T-helper 2 cell (primary cell): ENCODE data around the gene SIRT6.
A peak's percentile ranks its signal among the peaks of the same experiment; 100 is the strongest.
"Not testable (repeated sequence)": the region's sequence is repeated elsewhere in the genome, so short reads cannot be mapped to it uniquely, and the experiment has no call there.

Source experiments
- DNase-seq, 5 experiments: peaks; one replicate each; pipeline versions ENCODE4 v3.0.0 to v3.0.0-alpha.2; 2012 to 2022
- total RNA-seq, 2 donors: gene quantifications; one replicate each; lab custom pipeline; 2026; lab: John Stamatoyannopoulos, UW

Gene SIRT6
- total RNA-seq: 10.2 to 10.9 reads per million in 2 donors

DNA sequence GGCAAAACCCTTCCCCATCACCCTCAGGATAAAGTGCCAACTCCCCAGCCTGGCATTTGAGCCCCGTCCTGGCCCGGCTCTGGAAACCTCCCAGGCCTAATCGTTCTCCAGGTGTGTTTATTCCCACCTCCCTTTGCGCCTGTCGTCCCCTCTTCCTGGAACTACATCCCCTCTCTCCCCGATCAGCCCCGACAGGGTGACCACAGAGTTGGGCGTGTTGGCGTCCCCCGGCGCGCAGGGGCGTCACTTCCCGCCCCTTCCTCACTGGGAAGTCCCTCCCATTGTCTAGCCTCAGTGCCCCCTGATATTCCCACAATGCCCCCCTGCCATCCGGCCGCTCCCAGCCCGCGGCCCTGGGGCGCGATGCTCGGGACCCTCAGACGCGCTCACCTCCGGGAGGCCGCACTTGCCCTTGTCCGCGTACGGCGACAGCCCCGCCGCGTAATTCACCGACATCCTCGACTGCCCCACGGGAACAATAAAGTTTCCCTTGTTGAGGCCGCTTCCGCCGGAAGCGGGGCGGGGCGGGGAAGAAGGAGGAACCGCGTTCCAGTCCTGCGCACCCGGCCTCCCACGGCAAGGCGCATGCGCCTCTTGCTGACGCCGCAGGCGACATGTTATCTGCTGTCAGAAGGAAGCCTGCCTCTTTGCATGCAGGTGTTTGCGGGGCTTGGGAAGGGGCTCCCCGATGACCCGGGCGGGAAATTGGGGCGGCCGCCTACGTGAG lies at the start of gene SIRT6, which contains the start of gene ANKRD24:
SIRT6 (minus strand) TSS at position 480 of the 727 bp plus-strand sequence; CDS start at position 456, 24 bp downstream.
ANKRD24 (plus strand) TSS at position 606 of the 727 bp plus-strand sequence. CDS start 3,737 bp downstream, outside the sequence.
- DNase-seq: peak; percentile 93 to 98 (median 94)

GRCh38 chr19:4232139-4232538 lies 49.8 kb upstream of the SIRT6 start:
- not testable (repeated sequence) for DNase-seq

GRCh38 chr19:4231521-4231920 lies 49.2 kb upstream of the SIRT6 start:
- DNase-seq: not testable (repeated sequence)

GRCh38 chr19:4230237-4230636 lies 47.9 kb upstream of the SIRT6 start:
- not testable (repeated sequence) for DNase-seq

GRCh38 chr19:4229179-4229931 lies 47.0 kb upstream of the SIRT6 start, which contains the start of gene EBI3:
Gene EBI3 (plus strand): TSS chr19:4229523. CDS start chr19:4229551, 28 bp downstream.
- DNase-seq: peak in 2 of 5 experiments; percentile 31 to 55

GRCh38 chr19:4228765-4229178 lies 46.4 kb upstream of the SIRT6 start:
- no peak for DNase-seq

GRCh38 chr19:4227771-4228170 lies 45.4 kb upstream of the SIRT6 start:
- DNase-seq: no peak

DNA sequence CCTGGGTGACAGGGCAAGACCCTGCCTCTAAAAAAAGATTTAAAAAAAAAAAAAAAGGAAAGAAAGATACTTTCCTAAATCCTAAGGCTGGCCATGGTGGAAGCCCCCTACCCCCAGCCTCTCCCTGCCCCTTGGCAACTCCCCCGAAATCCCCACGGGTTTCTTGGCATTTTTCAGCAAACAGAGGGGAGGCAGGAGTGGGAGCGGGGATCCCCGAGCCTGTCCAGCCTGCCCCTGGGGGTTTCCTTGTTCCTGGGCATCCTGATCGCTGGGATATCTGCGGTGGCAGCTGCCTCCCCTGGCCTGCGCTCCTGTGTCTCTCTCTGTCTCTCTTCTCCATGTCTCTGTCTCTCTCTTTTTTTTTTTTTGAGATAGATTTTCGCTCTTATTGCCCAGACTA lies 43.5 kb upstream of the SIRT6 start:
- DNase-seq: no peak

DNA sequence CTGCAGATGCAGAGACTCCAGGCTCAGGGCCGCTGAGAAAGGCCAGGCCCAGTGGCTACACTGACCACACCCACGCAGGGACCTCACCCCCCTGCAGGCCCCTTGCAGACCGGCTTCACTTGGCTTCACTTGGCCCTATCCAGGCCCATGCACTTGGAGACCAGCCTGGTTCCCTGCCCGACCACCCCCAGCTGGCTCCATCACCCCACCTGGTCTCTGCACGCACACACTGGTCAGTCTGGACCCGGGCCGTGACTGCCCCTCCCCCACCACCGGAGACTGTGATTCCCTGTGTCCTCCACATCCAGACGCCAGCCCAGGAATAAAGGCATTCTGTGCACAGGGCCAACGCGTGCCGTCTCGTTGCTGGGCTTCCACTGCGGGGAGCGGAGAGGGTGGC lies 42.1 kb upstream of the SIRT6 start:
- DNase-seq: no peak

GRCh38 chr19:4220188-4220587 lies 37.8 kb upstream of the SIRT6 start:
- no peak for DNase-seq

GRCh38 chr19:4218523-4218922 lies 36.2 kb upstream of the SIRT6 start:
- DNase-seq: not testable (repeated sequence)

DNA sequence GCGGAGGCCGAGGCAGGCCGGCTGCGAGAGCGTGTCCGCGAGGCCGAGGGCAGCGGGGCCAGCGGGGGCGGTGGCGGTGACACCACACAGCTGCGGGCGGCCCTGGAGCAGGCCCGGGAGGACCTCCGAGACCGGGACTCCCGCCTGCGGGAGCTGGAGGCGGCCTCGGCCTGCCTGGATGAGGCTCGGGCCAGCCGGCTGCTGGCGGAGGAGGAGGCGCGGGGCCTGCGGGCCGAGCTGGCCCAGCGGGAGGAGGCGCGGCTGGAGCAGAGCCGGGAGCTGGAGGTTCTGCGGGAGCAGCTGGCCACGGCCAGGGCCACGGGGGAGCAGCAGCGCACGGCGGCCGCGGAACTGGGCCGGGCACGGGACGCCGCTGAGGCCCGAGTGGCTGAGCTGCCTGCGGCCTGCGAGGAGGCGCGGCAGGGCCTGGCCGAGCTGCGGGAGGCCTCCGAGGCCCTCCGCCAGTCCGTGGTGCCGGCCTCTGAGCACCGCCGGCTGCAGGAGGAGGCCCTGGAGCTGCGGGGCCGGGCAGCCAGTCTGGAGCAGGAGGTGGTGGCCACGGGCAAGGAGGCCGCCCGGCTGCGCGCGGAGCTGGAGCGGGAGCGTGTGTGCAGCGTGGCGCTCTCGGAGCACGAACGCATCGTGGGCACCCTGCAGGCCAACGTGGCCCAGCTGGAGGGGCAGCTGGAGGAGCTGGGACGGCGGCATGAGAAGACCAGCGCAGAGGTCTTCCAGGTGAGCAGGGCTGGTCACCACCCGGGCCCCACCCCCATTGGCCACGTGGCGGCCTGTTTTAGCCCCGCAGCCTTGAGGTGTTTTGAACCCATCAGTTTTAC lies 35.3 kb upstream of the SIRT6 start:
- no peak for DNase-seq

- no peak for DNase-seq
These were observed 34.5 kb upstream of the SIRT6 start for GRCh38 chr19:4216846-4217245.

GRCh38 chr19:4215807-4216206 lies 33.4 kb upstream of the SIRT6 start:
- DNase-seq: no peak

- DNase-seq: no peak
These were observed 30.8 kb upstream of the SIRT6 start for GRCh38 chr19:4213116-4213515.

DNA sequence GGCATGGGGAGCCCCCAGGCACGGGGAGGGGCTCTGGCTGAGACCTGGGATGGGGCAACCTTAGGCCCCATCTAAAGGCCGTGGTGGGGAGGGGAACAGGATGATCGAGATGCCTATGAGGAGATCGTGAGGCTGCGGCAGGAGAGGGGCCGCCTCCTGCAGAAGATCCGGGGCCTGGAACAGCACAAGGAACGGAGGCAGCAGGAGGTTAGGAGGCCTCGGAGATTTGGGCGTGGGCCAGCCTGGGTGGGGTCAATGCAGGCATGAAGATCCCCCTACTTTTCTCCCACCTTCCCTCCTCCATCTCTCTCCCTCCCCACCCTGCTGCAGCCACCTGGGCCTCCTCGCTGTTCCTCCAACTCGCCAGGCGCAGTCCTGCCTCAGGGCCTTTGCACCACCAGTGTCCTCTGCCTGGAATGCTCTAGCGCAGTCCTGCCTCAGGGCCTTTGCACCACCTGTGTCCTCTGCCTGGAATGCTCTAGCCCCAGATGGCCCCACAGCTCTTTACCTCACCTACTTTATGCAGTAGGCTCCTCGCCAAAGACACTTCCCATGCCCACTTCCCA lies 27.9 kb upstream of the SIRT6 start:
- DNase-seq: no peak

GRCh38 chr19:4208385-4209094 lies 26.2 kb upstream of the SIRT6 start:
- no peak for DNase-seq

DNA sequence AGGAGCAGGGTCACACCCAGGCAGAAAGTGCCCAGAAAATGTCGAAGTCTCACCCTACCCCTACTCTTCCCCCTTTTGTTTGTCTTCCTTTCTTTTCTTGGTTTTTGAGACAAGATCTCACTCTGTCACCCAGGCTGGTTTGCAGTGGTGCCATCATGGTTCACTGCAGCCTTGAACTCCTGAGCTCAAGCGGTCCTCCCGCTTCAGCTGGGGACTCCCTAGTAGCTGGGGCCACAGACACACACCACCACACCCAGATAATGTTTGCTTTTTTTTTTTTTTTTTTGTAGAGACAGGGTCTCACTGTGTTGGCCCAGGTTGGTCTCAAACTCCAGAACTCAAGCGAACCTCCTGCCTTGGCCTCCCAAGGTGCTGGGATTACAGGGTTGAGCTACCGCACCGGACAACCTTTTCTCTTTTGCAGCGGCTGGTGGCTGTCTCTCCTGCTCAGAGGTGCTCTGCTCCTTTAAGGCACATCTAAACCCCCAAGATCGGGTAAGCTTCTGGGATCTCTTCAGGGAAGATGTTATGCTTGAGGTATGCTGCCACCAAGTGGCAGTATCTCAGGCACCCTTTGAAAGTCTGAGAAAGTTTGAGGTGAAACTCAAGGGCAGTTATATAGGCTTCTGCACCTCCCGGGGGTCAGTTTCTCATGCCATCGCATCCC lies 24.6 kb upstream of the SIRT6 start:
- peak in 1 of 5 experiments; percentile 31 for DNase-seq

GRCh38 chr19:4201798-4202197 lies 19.4 kb upstream of the SIRT6 start:
- no peak for DNase-seq

- no peak for DNase-seq
These were observed 18.7 kb upstream of the SIRT6 start for GRCh38 chr19:4200940-4201542.
